HepG2 (cell line): ENCODE results near the gene PSMC5. TPM values are rescaled to one million over a fixed set of nuclear protein-coding genes. Genes with fewer than 3 reads are reported as not detected.

Experiments
- ATAC-seq: fragments of 200-7000 bp; cut with Tn5 transposase; 3 replicates; pipeline ENCODE4 v1.9.1; 2020; ENCODE audit warnings: mild to moderate bottlenecking, moderate library complexity
- BruUV-seq: library from RNA; stranded (reverse); fragments of 400-500 nt; replicated peaks from 2 replicates; lab custom pipeline; 2021; lab: Mats Ljungman, UMichigan
- CTCF ChIA-PET: fragments of 300-600 bp; formaldehyde crosslinking; extraction: SDS; loops from one replicate; lab custom pipeline; 2021; ENCODE audit warnings: low total read pairs, inconsistent platforms, low intra/inter-chr PET ratio; lab: Yijun Ruan, JAX
- POLR2A ChIA-PET: fragments of 350-600 bp; sonication (Branson Sonifier 250); formaldehyde crosslinking; loops from one replicate; lab custom pipeline; 2020; ENCODE audit warnings: antibody characterized with exemption, inconsistent platforms; lab: Yijun Ruan, JAX
- DNase-seq: peaks from one replicate; pipeline ENCODE4 v3.0.0-alpha.2; 2015; ENCODE audit warnings: low spot score
- FAIRE-seq: peaks from 3 replicates; lab custom pipeline; 2011; peaks lifted over from hg19 to GRCh38; lab: Jason Lieb, UNC
- H2AFZ ChIP-seq: one replicate; pipeline ENCODE4 v1.6.1; 2011; ENCODE audit warnings: low read length, inconsistent platforms
- H3K27ac ChIP-seq: fragments of 300-600 bp; 3 replicates; pipeline ENCODE4 v1.8.0; 2011; ENCODE audit warnings: mixed run types, mild to moderate bottlenecking, mixed read lengths, low read length, inconsistent platforms; ENCODE audit not compliant: insufficient read depth; ENCODE audit errors: extremely low read length
- H3K27me3 ChIP-seq, 2 experiments: fragments of 200-600 bp in 1 of 2; 2 replicates in 1 of 2; 3 replicates in 1 of 2; pipeline versions ENCODE4 v1.6.0 to v1.8.0; 2011; ENCODE audit warnings: low read length in 2 of 2, mild to moderate bottlenecking in 2 of 2, moderate library complexity in 2 of 2, inconsistent platforms in 1 of 2; ENCODE audit not compliant: insufficient read depth in 2 of 2, control insufficient read depth in 1 of 2
- H3K36me3 ChIP-seq, 2 experiments: fragments of 200-600 bp in 1 of 2; replicated peaks in 1 of 2; 2 replicates in 1 of 2; 3 replicates in 1 of 2; pipeline versions ENCODE4 v1.5.1 to v1.8.0; 2011; ENCODE audit warnings: low read length in 2 of 2, inconsistent platforms in 1 of 2; ENCODE audit not compliant: insufficient read depth in 2 of 2, control insufficient read depth in 1 of 2
- H3K4me1 ChIP-seq: 2 replicates; pipeline ENCODE4 v1.5.1; 2012; ENCODE audit warnings: low read length, inconsistent platforms; ENCODE audit not compliant: insufficient read depth
- H3K4me2 ChIP-seq: 2 replicates; pipeline ENCODE4 v1.6.0; 2011; ENCODE audit warnings: low read depth, low read length, inconsistent platforms
- H3K4me3 ChIP-seq, 3 experiments: fragments of 200-600 bp in 1 of 3; sonication (generic), shearing (Covaris generic) in 1 of 3; replicated peaks in 1 of 3; 2 replicates each; pipeline ENCODE4 v1.5.1; 2011 to 2016; ENCODE audit warnings: low read length in 3 of 3, inconsistent platforms in 2 of 3, low read depth in 2 of 3, mild to moderate bottlenecking in 2 of 3, control low read depth in 1 of 3, mixed read lengths in 1 of 3; ENCODE audit not compliant: insufficient read depth in 1 of 3
- H3K79me2 ChIP-seq: one replicate; pipeline ENCODE4 v1.6.1; 2011; ENCODE audit warnings: low read length, inconsistent platforms; ENCODE audit not compliant: insufficient read depth
- H3K9ac ChIP-seq: 2 replicates; pipeline ENCODE4 v1.6.0; 2011; ENCODE audit warnings: mild to moderate bottlenecking, low read depth, low read length, inconsistent platforms; ENCODE audit not compliant: insufficient read depth
- H3K9me3 ChIP-seq: 2 replicates; pipeline ENCODE4 v1.5.1; 2012; ENCODE audit warnings: mild to moderate bottlenecking, low read length
- H4K20me1 ChIP-seq: 2 replicates; pipeline ENCODE4 v1.6.0; 2011; ENCODE audit warnings: inconsistent platforms, mild to moderate bottlenecking, low read length, moderate library complexity; ENCODE audit not compliant: insufficient read depth
- AGO2 ChIP-seq: fragments of 200-400 bp; formaldehyde crosslinking; optimal IDR thresholded peaks from 2 replicates; pipeline ENCODE3; 2017; ENCODE audit warnings: mild to moderate bottlenecking, low read depth, low read length, moderate library complexity
- ARNTL ChIP-seq: sonication (generic); formaldehyde crosslinking; IDR thresholded peaks from 2 replicates; pipeline ENCODE4 v1.4.0; 2020; ENCODE audit warnings: mild to moderate bottlenecking, missing genetic modification reagents
- FOXK1 ChIP-seq: sonication (generic); formaldehyde crosslinking; IDR thresholded peaks from 2 replicates; pipeline ENCODE4 v1.4.0; 2020; ENCODE audit warnings: low read depth, missing genetic modification reagents, borderline replicate concordance
- HNRNPL ChIP-seq: fragments of 200-400 bp; formaldehyde crosslinking; IDR thresholded peaks from 2 replicates; pipeline ENCODE4 v1.6.1; 2017; ENCODE audit warnings: mild to moderate bottlenecking, low read depth, low read length
- NFYC ChIP-seq: IDR thresholded peaks from 2 replicates; pipeline ENCODE4 v1.6.1; 2016; ENCODE audit warnings: missing genetic modification reagents, missing compliant biosample characterization
- POLR2G ChIP-seq: fragments of 200-400 bp; formaldehyde crosslinking; IDR thresholded peaks from 2 replicates; pipeline ENCODE4 v1.6.1; 2018; ENCODE audit warnings: mild to moderate bottlenecking, low read depth, low read length, moderate library complexity
- RBFOX2 ChIP-seq: fragments of 200-400 bp; formaldehyde crosslinking; IDR thresholded peaks from 2 replicates; pipeline ENCODE4 v1.6.1; 2017; ENCODE audit warnings: low read depth, mild to moderate bottlenecking, low read length
- ZNF382 ChIP-seq: sonication (generic); formaldehyde crosslinking; IDR thresholded peaks from 2 replicates; pipeline ENCODE4 v1.5.0; 2020; ENCODE audit warnings: missing genetic modification reagents, mild to moderate bottlenecking, borderline replicate concordance
- ZNF549 ChIP-seq: sonication (generic); formaldehyde crosslinking; IDR thresholded peaks from 2 replicates; pipeline ENCODE4 v1.5.0; 2020; ENCODE audit warnings: missing genetic modification reagents
- WGBS: methylation state at CpG from one replicate; pipeline ENCODE4 v1.1.6; 2017; ENCODE audit warnings: low lambda C conversion rate; 5-methylcytosine and 5-hydroxymethylcytosine counted together
- in situ Hi-C: cut with HindIII; loops from 2 replicates; pipeline ENCODE4 v1.10.0; 2017; ENCODE audit warnings: low pct_unique_long_range_greater_than_20kb; ENCODE audit not compliant: extremely low pct_ligation_motif_present
- intact Hi-C: fragments of 100-400 bp; cut with micrococcal nuclease; formaldehyde crosslinking; loops from one replicate; pipeline ENCODE4 v1.10.0; 2022; ENCODE audit not compliant: unreplicated experiment
- polyA plus RNA-seq, 8 experiments: library from polyadenylated mRNA; depleted of rRNA in 3 of 8; stranded (reverse) in 7 of 8; unstranded in 1 of 8; fragments of >200 nt; fragmentation: Illumina TruSeq in 4 of 8; extraction: Trizol in 4 of 8; gene quantifications; 2 replicates each; pipeline versions ENCODE4 v1.2.1 to v1.2.3, GENCODE V29; 2011 to 2016; ENCODE audit warnings: low read depth in 4 of 8, missing spikeins in 1 of 8, mixed read lengths in 1 of 8; ENCODE audit not compliant: insufficient read depth in 1 of 8
- total RNA-seq, 5 experiments: library from RNA; depleted of rRNA; stranded (reverse); fragments of >200 nt; fragmentation: Illumina TruSeq; extraction: Trizol; gene quantifications; 2 replicates each; pipeline ENCODE4 v1.2.3, GENCODE V29; 2016; ENCODE audit warnings: low read depth in 1 of 5
- TF ChIP-seq, protein P1 (sequence below): sonication (generic); formaldehyde crosslinking; conservative IDR thresholded peaks from 2 replicates; pipeline ENCODE4 v1.5.0; 2020; ENCODE audit warnings: missing genetic modification reagents

The PSMC5 gene
- total and polyA plus RNA-seq, 2 of the 13 experiments (the other 11 are each of a cell fraction or from before 2014, with no cell fraction given): 35.3 to 128 TPM

DNA sequence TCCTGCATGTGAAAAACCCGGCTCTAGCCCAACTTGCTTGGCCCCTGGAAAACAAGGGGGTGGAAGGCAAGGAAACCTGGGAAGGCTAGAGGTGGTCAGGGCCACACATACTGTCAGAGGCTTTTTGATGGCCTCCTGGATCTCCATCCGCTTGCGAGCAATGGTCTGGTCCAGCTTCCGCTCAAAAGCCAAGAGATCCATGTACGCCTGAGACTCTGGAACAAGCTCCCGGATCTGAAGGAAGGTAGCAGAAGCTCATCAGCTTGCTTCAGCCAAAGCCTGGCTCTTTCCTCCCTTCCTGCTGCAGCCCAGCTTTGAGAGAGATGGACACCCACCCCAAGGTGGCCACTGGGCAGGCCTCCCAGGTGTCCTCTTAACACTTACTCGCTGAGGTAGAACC lies 9.6 kb downstream of the PSMC5 start (continued):
- TF ChIP-seq, protein P1, sequence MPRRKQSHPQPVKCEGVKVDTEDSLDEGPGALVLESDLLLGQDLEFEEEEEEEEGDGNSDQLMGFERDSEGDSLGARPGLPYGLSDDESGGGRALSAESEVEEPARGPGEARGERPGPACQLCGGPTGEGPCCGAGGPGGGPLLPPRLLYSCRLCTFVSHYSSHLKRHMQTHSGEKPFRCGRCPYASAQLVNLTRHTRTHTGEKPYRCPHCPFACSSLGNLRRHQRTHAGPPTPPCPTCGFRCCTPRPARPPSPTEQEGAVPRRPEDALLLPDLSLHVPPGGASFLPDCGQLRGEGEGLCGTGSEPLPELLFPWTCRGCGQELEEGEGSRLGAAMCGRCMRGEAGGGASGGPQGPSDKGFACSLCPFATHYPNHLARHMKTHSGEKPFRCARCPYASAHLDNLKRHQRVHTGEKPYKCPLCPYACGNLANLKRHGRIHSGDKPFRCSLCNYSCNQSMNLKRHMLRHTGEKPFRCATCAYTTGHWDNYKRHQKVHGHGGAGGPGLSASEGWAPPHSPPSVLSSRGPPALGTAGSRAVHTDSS: no peak

DNA sequence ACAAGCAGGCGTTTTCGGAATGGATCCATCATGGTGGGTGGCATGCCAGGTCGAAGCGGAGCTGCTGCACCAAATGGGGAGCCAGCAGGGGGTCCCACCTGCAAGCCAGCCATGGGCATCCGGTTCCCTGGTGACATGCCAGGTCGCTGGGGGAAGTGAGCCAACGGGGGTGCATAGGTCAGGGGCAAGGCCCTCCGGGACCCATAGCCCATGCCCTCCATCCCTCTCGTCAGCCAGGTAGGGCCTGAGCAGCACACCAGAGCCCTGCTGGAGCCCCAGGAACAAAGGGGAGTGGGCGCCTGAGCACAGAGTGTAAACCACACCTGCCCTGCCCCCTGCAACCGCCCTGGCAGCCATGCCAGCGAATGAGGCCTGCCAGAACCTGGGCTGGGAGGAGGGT lies 10.2 kb downstream of the PSMC5 start:
- no TSS peak for BruUV-seq
- 0 out of 2 replicates have a peak, but pooled peaks have one; percentile 20 for TF ChIP-seq POLR2G
- no peak for TF ChIP-seq ZNF382
- TF ChIP-seq FOXK1 (CRISPR knock-in tag): no peak
- 0 out of 2 replicates have a peak, but pooled peaks have one; percentile 37 for TF ChIP-seq HNRNPL
- TF ChIP-seq ARNTL (CRISPR knock-in tag): no peak
- no peak for TF ChIP-seq NFYC
- peak; percentile 71 for TF ChIP-seq AGO2
- TF ChIP-seq RBFOX2: 0 out of 2 replicates have a peak, but pooled peaks have one; percentile 38
- TF ChIP-seq ZNF549 (CRISPR knock-in tag): no peak
- TF ChIP-seq, all 625 proteins: peak for 4
- in situ Hi-C loops: no loop called here
- Histone ChIP-seq H3K36me3 (peaks cover 34 to 53% of the 10 kb centered on the region in 2 experiments), H3K4me2 (no peak overlapping the region), H2AFZ (no peak overlapping the region), H4K20me1 (peaks cover 12% of the 10 kb centered on the region; the same call in 1 of the 2 replicates), H3K27ac (no peak overlapping the region), H3K9ac (no peak overlapping the region), H3K79me2 (peaks cover 46% of the 10 kb centered on the region), H3K4me1 (peaks cover 31% of the 10 kb centered on the region), H3K9me3 (no peaks in the 10 kb centered on the region), H3K4me3 (no peak overlapping the region), H3K27me3 (no peaks in the 10 kb centered on the region; a peak in 1 of 5 replicates)
- CTCF ChIA-PET: no interaction called here
- DNase-seq: no peak
- intact Hi-C loops: no loop called here
- ATAC-seq: no peak
- POLR2A ChIA-PET: interaction anchor here (1.4 kb wide), 1 partner anchor 7 kb away, joined by 4 read pairs; no protein-coding TSS in a partner anchor
- no peak for FAIRE-seq
- WGBS: no CpG with 5 or more reads among the region's 12 CpGs
